Lower leg skin (tissue), 3 donors: ENCODE measurements around the gene ZEB2.

Experiments used
- POLR2A ChIP-seq, 2 donors: fragments of 450-650 bp; IDR thresholded peaks; one replicate each; pipeline ENCODE4 v1.6.1; 2016 to 2017; ENCODE audit warnings: antibody characterized with exemption in 2 of 2, mild to moderate bottlenecking in 1 of 2, moderate library complexity in 1 of 2
- TF ChIP-seq, protein P1 (sequence below), 3 donors: fragments of 450-650 bp; IDR thresholded peaks; one replicate each; pipeline ENCODE4 v1.5.1; 2016; ENCODE audit warnings: antibody characterized with exemption in 3 of 3, mild to moderate bottlenecking in 3 of 3, moderate library complexity in 2 of 3

DNA sequence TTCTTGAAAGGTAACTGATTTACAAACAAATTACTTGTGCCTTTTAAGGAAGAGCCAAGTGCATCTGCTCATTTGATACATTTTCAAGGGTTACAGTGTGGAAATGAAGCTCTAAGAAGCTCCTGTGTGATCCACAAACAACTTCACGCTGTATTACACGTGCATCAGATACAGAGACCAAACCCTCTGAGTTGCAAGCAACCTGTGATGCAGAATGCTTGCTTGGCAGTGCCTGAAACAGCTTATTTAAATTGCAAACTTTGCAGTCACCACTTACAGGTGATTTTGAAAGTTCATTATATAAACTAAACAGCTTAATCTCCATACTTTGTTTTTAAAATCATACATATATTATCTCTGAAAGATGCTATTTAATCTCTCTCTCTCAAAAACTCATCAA lies 50.1 kb downstream of the ZEB2 start:
- TF ChIP-seq, protein P1, sequence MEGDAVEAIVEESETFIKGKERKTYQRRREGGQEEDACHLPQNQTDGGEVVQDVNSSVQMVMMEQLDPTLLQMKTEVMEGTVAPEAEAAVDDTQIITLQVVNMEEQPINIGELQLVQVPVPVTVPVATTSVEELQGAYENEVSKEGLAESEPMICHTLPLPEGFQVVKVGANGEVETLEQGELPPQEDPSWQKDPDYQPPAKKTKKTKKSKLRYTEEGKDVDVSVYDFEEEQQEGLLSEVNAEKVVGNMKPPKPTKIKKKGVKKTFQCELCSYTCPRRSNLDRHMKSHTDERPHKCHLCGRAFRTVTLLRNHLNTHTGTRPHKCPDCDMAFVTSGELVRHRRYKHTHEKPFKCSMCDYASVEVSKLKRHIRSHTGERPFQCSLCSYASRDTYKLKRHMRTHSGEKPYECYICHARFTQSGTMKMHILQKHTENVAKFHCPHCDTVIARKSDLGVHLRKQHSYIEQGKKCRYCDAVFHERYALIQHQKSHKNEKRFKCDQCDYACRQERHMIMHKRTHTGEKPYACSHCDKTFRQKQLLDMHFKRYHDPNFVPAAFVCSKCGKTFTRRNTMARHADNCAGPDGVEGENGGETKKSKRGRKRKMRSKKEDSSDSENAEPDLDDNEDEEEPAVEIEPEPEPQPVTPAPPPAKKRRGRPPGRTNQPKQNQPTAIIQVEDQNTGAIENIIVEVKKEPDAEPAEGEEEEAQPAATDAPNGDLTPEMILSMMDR (IDR thresholded peaks at IDR 0.05), result no peak
- no peak for TF ChIP-seq POLR2A (IDR thresholded peaks at IDR 0.05)
